ENCODE data around the gene TAOK2.
"Not testable (repeated sequence)": the region's sequence is repeated elsewhere in the genome, so short reads cannot be mapped to it uniquely, and the experiment has no call there.

TAOK2 gene

GRCh38 chr16:29973384-29974246 is at the start of gene TAOK2:
TSS of gene TAOK2 (plus strand) at chr16:29973868. CDS start at chr16:29977773, 3,905 bp downstream.
- in situ Hi-C loops (cut with MboI; ENCODE audit: low sequenced_read_pairs) = no loop called here

- in situ Hi-C loops (cut with MboI; ENCODE audit: low sequenced_read_pairs) = no loop called here
These were observed 48.4 kb upstream of the TAOK2 start for GRCh38 chr16:29925105-29925756.

GRCh38 chr16:29925781-29926710 is 47.6 kb upstream of the TAOK2 start, which contains the start of gene KCTD13:
TSS of gene KCTD13 (minus strand) at chr16:29926226. CDS start at chr16:29926033, 193 bp downstream.
- in situ Hi-C loops (cut with MboI; ENCODE audit: low sequenced_read_pairs) = no loop called here

- in situ Hi-C loops (cut with MboI; ENCODE audit: low sequenced_read_pairs) = no loop called here
These were observed 47.0 kb upstream of the TAOK2 start for GRCh38 chr16:29926711-29927052.

GRCh38 chr16:29927070-29927905 is 46.4 kb upstream of the TAOK2 start:
- in situ Hi-C loops (cut with MboI; ENCODE audit: low sequenced_read_pairs) = no loop called here

- in situ Hi-C loops (cut with MboI; ENCODE audit: low sequenced_read_pairs) = not testable (repeated sequence)
These were observed 41.9 kb upstream of the TAOK2 start for GRCh38 chr16:29931750-29932149.

GRCh38 chr16:29940656-29941055 is 33.0 kb upstream of the TAOK2 start:
- in situ Hi-C loops (cut with MboI; ENCODE audit: low sequenced_read_pairs) = no loop called here

- in situ Hi-C loops (cut with MboI; ENCODE audit: low sequenced_read_pairs) = no loop called here
These were observed 29.5 kb upstream of the TAOK2 start for GRCh38 chr16:29943846-29944799.

- in situ Hi-C loops (cut with MboI; ENCODE audit: low sequenced_read_pairs) = no loop called here
These were observed 25.8 kb upstream of the TAOK2 start for GRCh38 chr16:29947897-29948296.

GRCh38 chr16:29950806-29951461 is 22.7 kb upstream of the TAOK2 start:
- in situ Hi-C loops (cut with MboI; ENCODE audit: low sequenced_read_pairs) = no loop called here

GRCh38 chr16:29951625-29952365 is 21.9 kb upstream of the TAOK2 start:
- in situ Hi-C loops (cut with MboI; ENCODE audit: low sequenced_read_pairs) = no loop called here

GRCh38 chr16:29958756-29959155 is 14.9 kb upstream of the TAOK2 start:
- in situ Hi-C loops (cut with MboI; ENCODE audit: low sequenced_read_pairs) = no loop called here

- in situ Hi-C loops (cut with MboI; ENCODE audit: low sequenced_read_pairs) = no loop called here
These were observed 14.4 kb upstream of the TAOK2 start for GRCh38 chr16:29959293-29959692.

- in situ Hi-C loops (cut with MboI; ENCODE audit: low sequenced_read_pairs) = not testable (repeated sequence)
These were observed 13.8 kb upstream of the TAOK2 start for GRCh38 chr16:29959821-29960220.

- in situ Hi-C loops (cut with MboI; ENCODE audit: low sequenced_read_pairs) = no loop called here
These were observed 12.6 kb upstream of the TAOK2 start for GRCh38 chr16:29961127-29961478.

GRCh38 chr16:29961479-29962343 is 12.0 kb upstream of the TAOK2 start, which contains the start of gene TMEM219:
TSS of gene TMEM219 (plus strand) at chr16:29962079. CDS start at chr16:29963144, 1,065 bp downstream.
- in situ Hi-C loops (cut with MboI; ENCODE audit: low sequenced_read_pairs) = no loop called here

Data from HL-60/S4 treated with retinoic acid at 250 ng/mL for 4 days and 3 days (cell line).